Heart left ventricle (tissue), 16 donors: ENCODE data around the gene GPATCH1. TPM values are rescaled to one million over a fixed set of nuclear protein-coding genes. Genes with fewer than 3 reads are reported as not detected.
A peak's percentile ranks its signal among the peaks of the same experiment; 100 is the strongest.

ENCODE experiments used
- ATAC-seq, 4 donors: fragments of 200-7000 bp; cut with Tn5 transposase; one replicate each; pipeline ENCODE4 v1.9.1; 2020 to 2022; ENCODE audit warnings: moderate library complexity in 4 of 4, mild to moderate bottlenecking in 3 of 4, moderate number of reproducible peaks in 1 of 4
- DNase-seq, 5 donors: peaks; one replicate each; pipeline ENCODE4 v3.0.0-alpha.2; 2020
- H3K27ac ChIP-seq, 12 donors: fragments of 200-600 bp; sonication (generic) in 4 of 12; one replicate each; pipeline versions ENCODE4 v1.5.0 to v1.8.0; 2016 to 2022; ENCODE audit warnings: mild to moderate bottlenecking in 2 of 12
- H3K27me3 ChIP-seq, 9 donors: fragments of 200-600 bp; sonication (generic) in 2 of 9; one replicate each; pipeline versions ENCODE4 v1.5.1 to v1.8.0; 2016 to 2022; ENCODE audit warnings: mild to moderate bottlenecking in 3 of 9
- H3K36me3 ChIP-seq, 9 donors: fragments of 200-600 bp; sonication (generic) in 2 of 9; one replicate each; pipeline versions ENCODE4 v1.5.0 to v1.8.0; 2018 to 2022; ENCODE audit warnings: mild to moderate bottlenecking in 2 of 9
- H3K4me1 ChIP-seq, 12 donors: fragments of 200-600 bp; sonication (generic) in 4 of 12; one replicate each; pipeline versions ENCODE4 v1.5.0 to v1.8.0; 2016 to 2022; ENCODE audit warnings: mild to moderate bottlenecking in 3 of 12
- H3K4me3 ChIP-seq, 12 donors: fragments of 200-600 bp; sonication (generic) in 4 of 12; one replicate each; pipeline versions ENCODE4 v1.5.0 to v1.8.0; 2017 to 2022; ENCODE audit warnings: mild to moderate bottlenecking in 9 of 12, moderate library complexity in 4 of 12
- H3K9me3 ChIP-seq, 12 donors: fragments of 200-600 bp; sonication (generic) in 4 of 12; one replicate each; pipeline versions ENCODE4 v1.5.0 to v1.8.0; 2016 to 2022; ENCODE audit warnings: mild to moderate bottlenecking in 1 of 12
- CTCF ChIP-seq, 12 donors: fragments of 200-600 bp; sonication (generic) in 4 of 12; IDR thresholded peaks; one replicate each; pipeline versions ENCODE4 v1.5.0 to v1.8.0; 2018 to 2022; ENCODE audit warnings: antibody characterized with exemption in 12 of 12, mild to moderate bottlenecking in 5 of 12
- POLR2A ChIP-seq, 2 donors: fragments of 450-650 bp; IDR thresholded peaks; one replicate each; pipeline ENCODE4 v1.6.1; 2017; ENCODE audit warnings: antibody characterized with exemption in 2 of 2, mild to moderate bottlenecking in 2 of 2, moderate library complexity in 2 of 2
- WGBS, 4 donors: extraction: QIAGEN DNeasy Blood & Tissue Kit in 2 of 4; methylation state at CpG; one replicate each; pipeline versions ENCODE4 v1.1.5 to v1.1.7; 2013 to 2018; 5-methylcytosine and 5-hydroxymethylcytosine counted together
- intact Hi-C, 10 donors: fragments of 100-400 bp; cut with DNase I; formaldehyde crosslinking; loops; one replicate each; pipeline versions ENCODE4 v1.11.1 to v1.14.2; 2022
- polyA plus RNA-seq, 2 donors: library from polyadenylated mRNA; stranded (reverse); fragments of 200-250 nt; gene quantifications; one replicate each; pipeline ENCODE4 v1.2.3, GENCODE V29; 2013
- total RNA-seq, 9 donors: library from RNA; depleted of rRNA in 2 of 9; stranded (reverse); fragments of >200 nt in 2 of 9; fragmentation: NEBNext Ultra II Directional in 3 of 9; extraction: Animal tissue kit (Norgen Biotek cat#: 25700) in 3 of 9; gene quantifications; one replicate each; pipeline versions ENCODE4 v1.1.0 to v1.2.4, GENCODE V29; 2016 to 2023
- donor health status: ischemic (EF 13 %, LVEDD 7.1; RV severe dilation, severe dysfunction).
- donor health status: healthy with polysubstance abuse.
- donor health status: DM: no; HTN: yes; CAD: no.
- donor health status: DM: no; HTN: no; CAD: no.
- donor health status: ischemic (EF 25% LVEDD 6.9; RV normal size, moderate dysfunction).
- donor health status: ischemic (EF 25% LVEDD 5.7; RV mildly dilated, moderate dysfunction).
- donor health status: healthy.
- donor health status: DM: yes; HTN: yes; CAD: no.
- donor health status: ischemic (EF 35%, LVEDD 5.7; RV mildly dilated, moderate dysfunction).
- donor health status: nonischemic (EF 11% LVEDD 7.7; RV severe dilation, severe dysfunction).
- donor health status: DM: yes; HTN: yes; CAD: no.
- donor health status: PGD.
- donor health status: ischemic (EF 29% LVEDD 5.4; RV normal size, mild dysfunction).
- donor health status: nonischemic (EF 23%, LVEDD 6.1; RV moderate dilation, normal function).

Gene GPATCH1
- total and polyA plus RNA-seq, 11 donors, result 3.3 to 6.7 (median 5.3) TPM

GRCh38 chr19:33177417-33177979 is 96.5 kb downstream of the GPATCH1 start:
- 0 to 1% (median 0%) methylated on average over 20 to 38 of the region's 38 CpGs; no CpG with 5 or more reads in 1 of the 4 donors for WGBS, 4 donors
- DNase-seq (no peak), ATAC-seq (peak in 2 of 4 donors; percentile 7 to 29)
- TF ChIP-seq POLR2A (IDR thresholded peaks at IDR 0.05) (no peak), CTCF (IDR thresholded peaks at IDR 0.05) (peak; percentile 5 to 75 (median 54))
- Histone ChIP-seq H3K27ac (peak overlapping the region; percentile 30 to 98 (median 94)), H3K4me1 (peaks cover 0 to 32% (median 21%) of the 10 kb centered on the region in 12 donors), H3K27me3 (no peaks in the 10 kb centered on the region), H3K36me3 (no peaks in the 10 kb centered on the region), H3K4me3 (peak overlapping the region; percentile 39 to 99 (median 88)), H3K9me3 (no peaks in the 10 kb centered on the region)
- intact Hi-C loops, result loop anchor here in 1 of 10 donors (5.0 to 10.0 kb wide), 2 partner anchors 203 to 995 kb away; partner anchors contain the start of genes CEP89, FAAP24 and LSM14A

Other genes starting within 250 kb of the GPATCH1 start
- gene SLC7A9, start 211.4 kb upstream of the GPATCH1 start, total RNA-seq, result not detected
- under 1 TPM in 1 of 2 donors, not detected in 1; 0.07 TPM for gene SLC7A9, start 211.4 kb upstream of the GPATCH1 start, polyA plus RNA-seq
- gene CEP89, start 109.2 kb upstream of the GPATCH1 start, total RNA-seq, result 10 to 100 TPM in 6 of 9 donors, 1 to 10 TPM in 3; 8.4 to 16.0 (median 12.0) TPM
- gene CEP89, start 109.2 kb upstream of the GPATCH1 start, polyA plus RNA-seq, result 10 to 100 TPM in 1 of 2 donors, 1 to 10 TPM in 1; 5.4 to 12.0 TPM
- 1 to 10 TPM in 2 of 9 donors, under 1 TPM in 4, not detected in 3; 0.25 to 2.6 (median 0.67) TPM for gene FAAP24, start 108.9 kb upstream of the GPATCH1 start, total RNA-seq
- gene FAAP24, start 108.9 kb upstream of the GPATCH1 start, polyA plus RNA-seq, result 1 to 10 TPM in 1 of 2 donors, under 1 TPM in 1; 0.38 to 1.1 TPM
- 1 to 10 TPM in 7 of 9 donors, under 1 TPM in 2; 0.35 to 3.7 (median 1.9) TPM for gene RHPN2, start 16.3 kb upstream of the GPATCH1 start, total RNA-seq
- gene RHPN2, start 16.3 kb upstream of the GPATCH1 start, polyA plus RNA-seq, result 1 to 10 TPM in 1 of 2 donors, under 1 TPM in 1; 0.72 to 1.1 TPM
- gene WDR88, start 50.9 kb downstream of the GPATCH1 start, total RNA-seq, result under 1 TPM in 1 of 9 donors, not detected in 8; 0.16 TPM
- gene WDR88, start 50.9 kb downstream of the GPATCH1 start, polyA plus RNA-seq, result not detected
- gene LRP3, start 113.1 kb downstream of the GPATCH1 start, total RNA-seq, result 10 to 100 TPM; 16.0 to 31.7 (median 18.7) TPM
- gene LRP3, start 113.1 kb downstream of the GPATCH1 start, polyA plus RNA-seq, result 10 to 100 TPM in 1 of 2 donors, 1 to 10 TPM in 1; 8.2 to 15.8 TPM
- 1 to 10 TPM in 1 of 9 donors, under 1 TPM in 3, not detected in 5; 0.23 to 2.3 (median 0.41) TPM for gene SLC7A10, start 144.7 kb downstream of the GPATCH1 start, total RNA-seq
- gene SLC7A10, start 144.7 kb downstream of the GPATCH1 start, polyA plus RNA-seq, result under 1 TPM; 0.11 to 0.35 TPM
- 10 to 100 TPM in 2 of 9 donors, 1 to 10 TPM in 6, under 1 TPM in 1; 0.69 to 40.1 (median 2.5) TPM for gene CEBPA, start 221.4 kb downstream of the GPATCH1 start, total RNA-seq
- 1 to 10 TPM; 1.3 to 3.3 TPM for gene CEBPA, start 221.4 kb downstream of the GPATCH1 start, polyA plus RNA-seq